ENCODE results near the gene SMOC1. TPM values are rescaled to one million over a fixed set of nuclear protein-coding genes. Genes with fewer than 3 reads are reported as not detected.

SMOC1 gene
- total and polyA plus RNA-seq, 2 of the 8 experiments (the other 6 are each of a cell fraction or from before 2014, with no cell fraction given) = 1.6 to 2.4 TPM

DNA sequence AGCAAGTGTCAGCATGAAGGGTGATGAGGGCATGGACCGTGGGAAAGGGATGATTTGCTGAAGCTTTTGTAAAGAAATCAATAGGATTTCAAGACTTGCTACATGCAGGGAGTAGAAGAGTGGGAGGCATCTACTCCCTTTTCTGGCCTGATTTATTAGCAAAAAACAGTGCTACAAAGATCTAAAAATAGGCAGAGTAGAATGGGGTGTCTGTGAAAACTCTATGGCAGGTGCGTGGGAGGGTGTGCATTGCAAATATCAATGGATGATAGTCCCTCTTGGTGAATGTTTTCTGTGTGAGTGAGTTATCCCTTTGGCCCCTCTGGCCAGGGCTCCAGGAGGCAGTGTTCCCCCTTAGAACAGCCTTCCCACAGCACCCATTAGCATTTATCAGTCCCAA is 139.0 kb downstream of the SMOC1 start:
- ChIA-PET POLR2A (ENCODE audit: partially characterized antibody) (no interaction called here), CTCF (ENCODE audit: partially characterized antibody) (interaction anchor here (1.1 to 5.3 kb wide), 4 partner anchors 10 to 200 kb away, joined by 4 to 45 read pairs (median 20); partner anchors contain the start of gene SMOC1)
- Histone ChIP-seq H3K36me3 (ENCODE audit: control insufficient read depth in 2 of 4, insufficient read depth in 4 of 4, low read length in 3 of 4) (no peaks in the 10 kb centered on the region; a peak in 1 of 8 replicates), H4K20me1 (replicated peaks in 1 of 2; ENCODE audit: control insufficient read depth in 1 of 2, insufficient read depth in 2 of 2, low read length in 2 of 2) (no peaks in the 10 kb centered on the region), H3K79me1 (ENCODE audit: low read depth, low read length) (no peaks in the 10 kb centered on the region), H3K4me2 (ENCODE audit: insufficient read depth in 1 of 2, low read depth in 2 of 2, low read length in 2 of 2) (no peak overlapping the region), H3K23me2 (ENCODE audit: low read depth, low read length) (no peaks in the 10 kb centered on the region), H4K8ac (ENCODE audit: extremely low read depth, insufficient read depth, low read length) (no peak overlapping the region), H3K27me3 (replicated peaks in 1 of 4; ENCODE audit: control insufficient read depth in 3 of 4, extremely low read depth in 1 of 4, insufficient read depth in 3 of 4, low read length in 3 of 4) (no peaks in the 10 kb centered on the region), H2BK20ac (ENCODE audit: low read length) (no peak overlapping the region), H3K79me2 (ENCODE audit: control insufficient read depth in 1 of 2, insufficient read depth in 2 of 2, low read length in 2 of 2) (no peaks in the 10 kb centered on the region), H3K4me3 (ENCODE audit: extremely low read depth in 1 of 4, insufficient read depth in 2 of 4, low read depth in 3 of 4, low read length in 4 of 4) (no peak overlapping the region), H3K4ac (replicated peaks; ENCODE audit: insufficient read length, low read depth, low read length) (no peak overlapping the region), H3K18ac (ENCODE audit: extremely low read depth, low read length) (no peak overlapping the region), H3K9ac (replicated peaks in 1 of 4; ENCODE audit: extremely low read depth in 1 of 4, low read depth in 3 of 4, low read length in 3 of 4) (no peak overlapping the region; a peak in 1 of 7 replicates), H3K14ac (ENCODE audit: insufficient read length) (no peak overlapping the region), H2BK120ac (replicated peaks; ENCODE audit: low read depth, low read length) (no peak overlapping the region), H3K9me3 (ENCODE audit: insufficient read depth in 2 of 2, low read depth in 1 of 2, low read length in 1 of 2) (no peaks in the 10 kb centered on the region), H2AK5ac (ENCODE audit: low read depth, low read length) (no peak overlapping the region), H3K23ac (ENCODE audit: insufficient read length) (no peak overlapping the region), H2BK12ac (ENCODE audit: low read depth, low read length) (no peak overlapping the region), H3K56ac (replicated peaks; ENCODE audit: insufficient read length, low read depth, low read length) (no peak overlapping the region), H4K5ac (ENCODE audit: insufficient read length, low read depth, low read length) (no peak overlapping the region), H3K4me1 (replicated peaks in 1 of 4; ENCODE audit: control insufficient read depth in 3 of 4, insufficient read depth in 4 of 4, low read length in 3 of 4) (peaks cover 0 to 3% (median 0%) of the 10 kb centered on the region in 4 experiments; a peak in 2 of 7 replicates), H3K27ac (ENCODE audit: low read depth, low read length) (no peak overlapping the region), H2AFZ (ENCODE audit: low read length) (no peak overlapping the region), H2BK15ac (ENCODE audit: low read length) (no peak overlapping the region), H2BK5ac (ENCODE audit: low read depth, low read length) (no peak overlapping the region), H4K91ac (replicated peaks; ENCODE audit: insufficient read length, low read length) (no peak overlapping the region)
- 79% methylated on average over 2 of the region's 2 CpGs; no CpG with 5 or more reads in 1 of the 2 experiments for WGBS, 2 experiments (ENCODE audit: extremely low coverage in 1 of 2, insufficient coverage in 1 of 2, insufficient read length in 1 of 2, insufficient replicate concordance in 2 of 2, low coverage in 1 of 2, low lambda C conversion rate in 2 of 2, missing lambda C conversion rate in 1 of 2)
- FAIRE-seq (no peak), DNase-seq (ENCODE audit: low read depth in 1 of 2, low spot score in 2 of 2) (no peak)
- TF ChIP-seq FOSL1 (IDR thresholded peaks at IDR 0.05; ENCODE audit: insufficient read depth, low read depth, low read length) = no peak
- TF ChIP-seq KDM1A (IDR thresholded peaks at IDR 0.05; ENCODE audit: borderline replicate concordance, low read length) = no peak
- TF ChIP-seq BRCA1 (IDR thresholded peaks at IDR 0.05; ENCODE audit: low read depth, low read length) = no peak
- TF ChIP-seq GABPA (IDR thresholded peaks at IDR 0.05; ENCODE audit: borderline replicate concordance, insufficient read depth, low read length) = no peak

Measured in H1 (cell line).